ENCODE data around the gene MYL9. TPM values are rescaled to one million over a fixed set of nuclear protein-coding genes. Genes with fewer than 3 reads are reported as not detected.
A peak's percentile ranks its signal among the peaks of the same experiment; 100 is the strongest.

Gene MYL9
- total RNA-seq, 4 donors from 2014 or later: 18.5 to 1,447 (median 245) TPM

GRCh38 chr20:36525620-36526365, 15.5 kb upstream of the MYL9 start:
- Histone ChIP-seq H3K4me1 (no peaks in the 10 kb centered on the region), H3K9me3 (no peaks in the 10 kb centered on the region), H3K27ac (peak overlapping the region in 1 of 2 donors; percentile 63), H3K4me3 (no peak overlapping the region), H3K36me3 (no peaks in the 10 kb centered on the region), H3K27me3 (no peaks in the 10 kb centered on the region)
- intact Hi-C loops (cut with DNase I; ENCODE audit: low total_unique reads): no loop called here
- TF ChIP-seq CTCF (IDR thresholded peaks at IDR 0.05) (no peak), POLR2A (IDR thresholded peaks at IDR 0.05) (no peak)
- DNase-seq: no peak

- TF ChIP-seq POLR2A (IDR thresholded peaks at IDR 0.05) (no peak), CTCF (IDR thresholded peaks at IDR 0.05) (no peak)
- intact Hi-C loops (cut with DNase I; ENCODE audit: low total_unique reads): no loop called here
- Histone ChIP-seq H3K36me3 (no peaks in the 10 kb centered on the region), H3K27ac (peak overlapping the region; percentile 63 to 75), H3K9me3 (no peaks in the 10 kb centered on the region), H3K4me1 (no peaks in the 10 kb centered on the region), H3K27me3 (no peaks in the 10 kb centered on the region), H3K4me3 (no peak overlapping the region)
- DNase-seq: no peak
Observed at GRCh38 chr20:36526521-36527011, 14.8 kb upstream of the MYL9 start.

- TF ChIP-seq POLR2A (IDR thresholded peaks at IDR 0.05) (no peak), CTCF (IDR thresholded peaks at IDR 0.05) (no peak)
Observed at GRCh38 chr20:36527331-36528125, 13.8 kb upstream of the MYL9 start.

GRCh38 chr20:36528176-36528874, 13.0 kb upstream of the MYL9 start:
- Histone ChIP-seq H3K27me3 (no peaks in the 10 kb centered on the region), H3K4me3 (no peak overlapping the region), H3K9me3 (no peaks in the 10 kb centered on the region), H3K27ac (no peak overlapping the region), H3K4me1 (no peaks in the 10 kb centered on the region), H3K36me3 (no peaks in the 10 kb centered on the region)
- no peak for DNase-seq
- intact Hi-C loops (cut with DNase I; ENCODE audit: low total_unique reads): no loop called here
- TF ChIP-seq POLR2A (IDR thresholded peaks at IDR 0.05) (no peak), CTCF (IDR thresholded peaks at IDR 0.05) (no peak)

More at GRCh38 chr20:36527331-36528125, 13.8 kb upstream of the MYL9 start:
- H3K4me1 ChIP-seq: no peaks in the 10 kb centered on the region
- intact Hi-C loops (cut with DNase I; ENCODE audit: low total_unique reads): no loop called here
- DNase-seq: peak in 1 of 2 donors; percentile 52
- no peak overlapping the region for H3K4me3 ChIP-seq
- H3K27me3 ChIP-seq: no peaks in the 10 kb centered on the region
- H3K9me3 ChIP-seq: no peaks in the 10 kb centered on the region
- peak overlapping the region; percentile 63 to 75 for H3K27ac ChIP-seq
- H3K36me3 ChIP-seq: no peaks in the 10 kb centered on the region

Measured in uterus (tissue), 4 donors.